ENCODE data around the gene METAP1. TPM values are rescaled to one million over a fixed set of nuclear protein-coding genes. Genes with fewer than 3 reads are reported as not detected.

METAP1 gene
- total RNA-seq, 4 donors from 2014 or later, result 37.9 to 87.6 (median 45.9) TPM

DNA sequence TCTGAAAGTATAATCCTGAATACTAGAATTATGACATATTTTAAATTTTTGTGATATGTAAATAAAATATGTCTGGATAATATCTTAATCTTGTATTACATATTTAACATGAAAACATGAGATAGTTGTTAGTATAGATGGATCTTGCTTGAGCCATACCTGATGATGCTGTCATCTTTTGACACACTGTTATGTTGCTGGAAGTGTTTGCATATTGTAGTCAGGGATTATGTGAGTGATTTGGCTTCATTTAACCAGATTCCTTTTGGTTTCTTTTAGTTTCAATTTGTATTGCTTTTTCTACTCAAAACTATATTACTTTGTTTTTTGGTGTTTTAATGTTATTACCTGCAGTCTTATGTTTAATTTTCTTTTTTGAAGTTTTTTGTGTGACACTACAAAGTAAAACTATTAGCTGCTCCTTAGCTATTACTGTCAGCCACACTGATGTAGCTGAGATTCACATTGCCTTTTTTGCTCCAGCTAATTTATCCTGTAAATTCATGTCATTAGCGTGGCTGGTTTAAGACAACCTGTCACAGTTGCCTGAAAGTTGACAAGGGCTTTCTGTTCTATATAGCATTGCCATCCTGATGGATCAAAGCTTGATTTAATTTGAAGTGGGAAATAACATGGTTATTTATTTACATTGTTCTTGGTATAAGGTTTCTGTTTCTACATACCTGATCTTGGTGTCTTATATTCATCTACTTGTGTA lies 33.7 kb downstream of the METAP1 start:
- H3K36me3 ChIP-seq, result peaks cover 0 to 7% of the 10 kb centered on the region in 2 donors
- no peak for ATAC-seq
- TF ChIP-seq POLR2A (IDR thresholded peaks at IDR 0.05) (no peak), EP300 (IDR thresholded peaks at IDR 0.05) (no peak), POLR2AphosphoS5 (IDR thresholded peaks at IDR 0.05) (no peak)
- TF ChIP-seq, protein P1, sequence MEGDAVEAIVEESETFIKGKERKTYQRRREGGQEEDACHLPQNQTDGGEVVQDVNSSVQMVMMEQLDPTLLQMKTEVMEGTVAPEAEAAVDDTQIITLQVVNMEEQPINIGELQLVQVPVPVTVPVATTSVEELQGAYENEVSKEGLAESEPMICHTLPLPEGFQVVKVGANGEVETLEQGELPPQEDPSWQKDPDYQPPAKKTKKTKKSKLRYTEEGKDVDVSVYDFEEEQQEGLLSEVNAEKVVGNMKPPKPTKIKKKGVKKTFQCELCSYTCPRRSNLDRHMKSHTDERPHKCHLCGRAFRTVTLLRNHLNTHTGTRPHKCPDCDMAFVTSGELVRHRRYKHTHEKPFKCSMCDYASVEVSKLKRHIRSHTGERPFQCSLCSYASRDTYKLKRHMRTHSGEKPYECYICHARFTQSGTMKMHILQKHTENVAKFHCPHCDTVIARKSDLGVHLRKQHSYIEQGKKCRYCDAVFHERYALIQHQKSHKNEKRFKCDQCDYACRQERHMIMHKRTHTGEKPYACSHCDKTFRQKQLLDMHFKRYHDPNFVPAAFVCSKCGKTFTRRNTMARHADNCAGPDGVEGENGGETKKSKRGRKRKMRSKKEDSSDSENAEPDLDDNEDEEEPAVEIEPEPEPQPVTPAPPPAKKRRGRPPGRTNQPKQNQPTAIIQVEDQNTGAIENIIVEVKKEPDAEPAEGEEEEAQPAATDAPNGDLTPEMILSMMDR (IDR thresholded peaks at IDR 0.05), result no peak
- no peak overlapping the region for H3K27ac ChIP-seq
- WGBS, 2 donors (ENCODE audit: low coverage in 1 of 2), result 0 to 15% methylated on average over 1 of the region's 1 CpG
- H3K9me3 ChIP-seq, result no peaks in the 10 kb centered on the region
- peaks cover 3 to 23% (median 7%) of the 10 kb centered on the region in 3 donors for H3K4me1 ChIP-seq
- H3K27me3 ChIP-seq, result no peaks in the 10 kb centered on the region
- no peak overlapping the region for H3K4me3 ChIP-seq

DNA sequence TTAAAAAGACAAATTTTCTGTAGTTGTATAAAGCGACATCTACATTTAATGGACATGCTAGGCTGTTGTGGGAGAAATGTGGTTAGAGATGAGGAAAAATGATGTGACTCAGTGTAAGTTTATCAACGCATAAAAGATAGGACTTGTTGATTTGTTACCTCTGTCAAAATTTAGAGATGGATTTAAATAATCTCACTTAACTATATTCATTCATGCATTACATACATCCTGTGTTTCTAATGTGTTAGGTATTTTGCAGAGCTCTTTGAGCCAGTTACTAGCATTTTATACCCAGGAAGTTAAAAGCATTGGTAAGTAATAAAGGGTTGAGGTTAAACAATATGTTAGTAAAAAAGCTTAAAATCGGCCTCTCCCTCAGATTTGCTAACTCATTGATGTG lies 34.3 kb downstream of the METAP1 start:
- no peaks in the 10 kb centered on the region for H3K9me3 ChIP-seq
- ATAC-seq, result no peak
- no peak overlapping the region for H3K27ac ChIP-seq
- TF ChIP-seq POLR2AphosphoS5 (IDR thresholded peaks at IDR 0.05), result no peak
- TF ChIP-seq, protein P1 (IDR thresholded peaks at IDR 0.05), result no peak
- no peak for TF ChIP-seq POLR2A (IDR thresholded peaks at IDR 0.05)
- TF ChIP-seq EP300 (IDR thresholded peaks at IDR 0.05), result no peak
- no peak overlapping the region for H3K4me3 ChIP-seq
- peaks cover 0 to 7% of the 10 kb centered on the region in 2 donors for H3K36me3 ChIP-seq
- peaks cover 3 to 18% (median 7%) of the 10 kb centered on the region in 3 donors for H3K4me1 ChIP-seq
- no peaks in the 10 kb centered on the region for H3K27me3 ChIP-seq
- WGBS, 2 donors (ENCODE audit: low coverage in 1 of 2), result 86 to 90% methylated on average over 3 of the region's 3 CpGs

DNA sequence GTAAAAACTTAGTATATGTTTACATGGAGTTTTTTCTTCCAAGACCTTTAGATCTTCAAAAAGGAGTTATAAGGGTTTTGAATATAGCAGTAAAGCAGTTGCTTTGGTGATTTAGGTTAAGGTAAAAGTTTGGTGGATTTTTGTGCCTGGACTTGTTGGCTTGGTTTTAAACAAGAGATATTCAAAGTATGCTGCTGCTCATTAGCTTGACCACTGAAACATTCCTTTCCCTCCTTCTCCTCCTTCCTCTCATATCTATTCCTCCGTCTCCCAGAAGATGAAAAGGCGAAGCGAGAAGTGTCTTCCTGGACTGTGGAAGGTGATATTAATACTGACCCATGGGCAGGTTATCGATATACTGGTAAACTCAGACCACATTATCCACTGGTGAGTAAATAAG lies 38.4 kb downstream of the METAP1 start:
- no peak for ATAC-seq
- WGBS, 2 donors (ENCODE audit: low coverage in 1 of 2), result 80 to 89% methylated on average over 3 to 4 of the region's 4 CpGs

DNA sequence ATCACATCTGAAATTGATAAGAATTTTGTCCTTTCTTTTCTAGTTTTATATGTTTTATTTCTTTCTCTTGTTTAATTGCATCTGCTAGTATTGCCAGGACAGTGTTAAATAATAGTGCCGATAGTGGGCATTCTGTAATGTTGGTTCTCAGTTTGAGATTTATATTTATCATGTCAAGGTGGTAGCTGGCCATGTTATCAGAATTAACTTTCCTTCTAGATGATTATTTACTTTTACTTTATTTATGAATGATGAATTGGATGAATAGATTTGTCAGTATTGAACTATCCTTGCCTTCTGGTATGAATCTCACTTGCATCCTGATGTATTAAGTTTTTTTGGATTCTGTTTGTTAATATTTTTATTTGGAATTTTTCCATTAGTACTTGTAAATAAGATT lies 42.7 kb downstream of the METAP1 start:
- Histone ChIP-seq H3K27me3 (no peaks in the 10 kb centered on the region), H3K4me1 (no peaks in the 10 kb centered on the region), H3K9me3 (peaks cover 0 to 7% (median 0%) of the 10 kb centered on the region in 3 donors), H3K4me3 (no peak overlapping the region), H3K36me3 (peaks cover 0 to 14% of the 10 kb centered on the region in 2 donors), H3K27ac (no peak overlapping the region)
- TF ChIP-seq POLR2AphosphoS5 (IDR thresholded peaks at IDR 0.05) (no peak), POLR2A (IDR thresholded peaks at IDR 0.05) (no peak), EP300 (IDR thresholded peaks at IDR 0.05) (no peak)
- TF ChIP-seq, protein P1 (IDR thresholded peaks at IDR 0.05), result no peak
- 100% methylated on average over 1 of the region's 1 CpG; no CpG with 5 or more reads in 1 of the 2 donors for WGBS, 2 donors (ENCODE audit: low coverage in 1 of 2)
- ATAC-seq, result no peak

More for the DNA sequence above, 38.4 kb downstream of the METAP1 start:
- peaks cover 0 to 7% of the 10 kb centered on the region in 2 donors for H3K36me3 ChIP-seq
- H3K4me3 ChIP-seq, result no peak overlapping the region
- peaks cover 0 to 7% (median 0%) of the 10 kb centered on the region in 3 donors for H3K9me3 ChIP-seq
- H3K4me1 ChIP-seq, result peaks cover 0 to 3% (median 0%) of the 10 kb centered on the region in 3 donors
- no peaks in the 10 kb centered on the region for H3K27me3 ChIP-seq
- no peak overlapping the region for H3K27ac ChIP-seq
- TF ChIP-seq, protein P1 (IDR thresholded peaks at IDR 0.05), result no peak
- TF ChIP-seq POLR2A (IDR thresholded peaks at IDR 0.05), result no peak

DNA sequence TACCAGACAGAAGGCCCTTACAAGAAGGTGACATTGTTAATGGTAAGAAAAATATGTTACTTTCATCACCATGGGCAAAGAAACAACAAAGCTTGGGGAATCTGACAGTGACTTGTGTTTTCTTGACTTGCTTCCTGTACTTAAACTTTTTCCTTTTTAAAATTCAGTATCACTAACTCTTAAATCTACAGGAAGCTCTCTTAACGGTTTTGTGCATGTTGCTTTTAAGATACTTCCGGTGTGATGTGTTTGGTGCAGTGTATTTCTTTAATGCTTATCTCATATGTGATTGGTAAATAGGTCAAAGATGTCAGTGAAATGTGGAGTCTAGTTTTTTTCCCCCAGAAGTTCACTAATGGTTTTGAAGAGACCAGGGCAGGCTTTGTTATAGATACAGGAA lies 47.8 kb downstream of the METAP1 start:
- ATAC-seq, result no peak
- no peak for TF ChIP-seq POLR2A (IDR thresholded peaks at IDR 0.05)
- TF ChIP-seq EP300 (IDR thresholded peaks at IDR 0.05), result no peak
- no peak for TF ChIP-seq POLR2AphosphoS5 (IDR thresholded peaks at IDR 0.05)
- TF ChIP-seq, protein P1 (IDR thresholded peaks at IDR 0.05), result no peak

More for the DNA sequence above, 47.8 kb downstream of the METAP1 start:
- Histone ChIP-seq H3K9me3 (no peaks in the 10 kb centered on the region), H3K4me1 (no peaks in the 10 kb centered on the region), H3K27ac (no peak overlapping the region), H3K36me3 (peaks cover 0 to 40% of the 10 kb centered on the region in 2 donors), H3K27me3 (no peaks in the 10 kb centered on the region), H3K4me3 (no peak overlapping the region)
- 60 to 72% methylated on average over 1 to 2 of the region's 2 CpGs for WGBS, 2 donors (ENCODE audit: low coverage in 1 of 2)

All from gastroesophageal sphincter (tissue), 4 donors.